Jurkat, Clone E6-1 (cell line): ENCODE data around the gene PPP1R13L.
A peak's percentile ranks its signal among the peaks of the same experiment; 100 is the strongest.
"Not testable (repeated sequence)": the region's sequence is repeated elsewhere in the genome, so short reads cannot be mapped to it uniquely, and the experiment has no call there.

Source experiments
- DNase-seq: peaks from one replicate; pipeline ENCODE4 v3.0.0-alpha.2; 2011; ENCODE audit warnings: low read depth, low spot score
- H3K4me3 ChIP-seq: 2 replicates; pipeline ENCODE4 v1.5.1; 2011; ENCODE audit warnings: mild to moderate bottlenecking, low read length, control low read depth, moderate library complexity

The PPP1R13L gene

DNA sequence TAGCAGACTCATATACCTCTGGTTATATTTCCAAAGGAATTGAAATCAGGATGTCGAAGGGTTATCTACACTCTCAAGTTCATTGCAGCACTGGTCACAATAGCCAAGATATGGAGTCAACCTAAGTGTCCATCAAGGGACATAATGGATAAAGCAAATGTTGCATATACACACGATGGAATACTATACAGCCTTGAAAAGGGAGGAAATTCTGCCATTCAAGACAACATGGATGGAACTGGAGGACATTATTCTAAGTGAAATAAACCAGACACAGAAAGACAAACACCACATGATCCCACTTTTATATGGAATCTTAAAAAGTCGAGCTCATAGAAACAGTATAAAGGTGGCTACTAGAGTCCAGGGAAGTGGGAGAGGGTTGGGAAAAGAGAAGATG is 32.5 kb upstream of the PPP1R13L start:
- DNase-seq = no peak
- H3K4me3 ChIP-seq = no peak overlapping the region

DNA sequence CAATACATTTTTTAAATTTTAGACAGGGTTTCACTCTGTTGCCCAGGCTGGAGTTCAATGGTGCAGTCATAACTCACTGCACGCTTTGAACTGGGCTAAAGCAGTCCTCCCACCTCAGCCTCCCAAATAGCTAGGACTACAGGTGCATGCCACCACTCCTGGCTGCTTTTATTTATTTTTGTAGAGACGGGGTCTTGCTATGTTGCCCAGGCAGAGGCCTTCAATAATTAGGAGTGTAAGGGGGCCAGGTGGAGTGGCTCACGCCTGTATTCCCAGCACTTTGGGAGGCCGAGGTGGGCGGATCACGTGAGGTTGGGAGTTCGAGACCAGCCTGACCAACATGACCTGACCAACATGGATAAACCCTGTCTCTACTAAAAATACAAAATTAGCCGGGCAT is 27.7 kb upstream of the PPP1R13L start:
- H3K4me3 ChIP-seq, DNase-seq: not testable (repeated sequence)

DNA sequence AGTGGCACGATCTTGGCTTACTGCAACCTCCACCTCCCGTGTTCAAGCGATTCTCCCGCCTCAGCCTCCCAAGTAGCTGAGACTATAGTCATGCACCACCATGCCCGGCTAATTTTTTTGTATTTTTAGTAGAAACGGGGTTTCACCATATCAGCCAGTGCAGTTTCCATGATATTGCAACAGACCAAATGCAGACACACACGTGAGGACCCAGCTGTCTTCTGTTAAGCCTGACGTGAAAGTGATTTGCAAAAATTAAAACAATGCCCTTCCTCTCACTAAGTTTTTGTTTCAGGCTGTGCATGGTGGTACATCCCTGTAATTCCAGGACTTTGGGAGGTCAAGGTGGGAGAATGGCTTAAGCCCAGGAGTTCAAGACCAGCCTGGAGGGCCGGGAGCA is 26.1 kb upstream of the PPP1R13L start:
- not testable (repeated sequence) for DNase-seq, H3K4me3 ChIP-seq

DNA sequence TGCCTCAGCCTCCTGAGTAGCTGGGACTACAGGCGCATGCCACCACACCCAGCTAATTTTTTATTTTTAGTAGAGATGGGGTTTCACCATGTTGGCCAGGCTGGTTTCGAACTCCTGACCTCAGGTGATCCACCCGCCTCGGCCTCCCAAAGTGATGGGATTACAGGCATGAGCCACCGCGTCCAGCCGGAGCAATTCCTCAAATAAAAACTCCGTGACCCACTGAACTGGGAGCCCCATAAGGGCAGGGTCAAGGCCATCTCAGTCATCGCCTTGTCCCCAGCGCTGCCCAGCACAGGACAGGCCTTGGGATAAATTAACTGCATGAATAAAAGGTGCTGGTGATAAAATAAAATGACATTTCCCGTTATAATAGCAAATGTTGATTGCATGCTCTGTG is 25.0 kb upstream of the PPP1R13L start:
- H3K4me3 ChIP-seq, DNase-seq: not testable (repeated sequence)

DNA sequence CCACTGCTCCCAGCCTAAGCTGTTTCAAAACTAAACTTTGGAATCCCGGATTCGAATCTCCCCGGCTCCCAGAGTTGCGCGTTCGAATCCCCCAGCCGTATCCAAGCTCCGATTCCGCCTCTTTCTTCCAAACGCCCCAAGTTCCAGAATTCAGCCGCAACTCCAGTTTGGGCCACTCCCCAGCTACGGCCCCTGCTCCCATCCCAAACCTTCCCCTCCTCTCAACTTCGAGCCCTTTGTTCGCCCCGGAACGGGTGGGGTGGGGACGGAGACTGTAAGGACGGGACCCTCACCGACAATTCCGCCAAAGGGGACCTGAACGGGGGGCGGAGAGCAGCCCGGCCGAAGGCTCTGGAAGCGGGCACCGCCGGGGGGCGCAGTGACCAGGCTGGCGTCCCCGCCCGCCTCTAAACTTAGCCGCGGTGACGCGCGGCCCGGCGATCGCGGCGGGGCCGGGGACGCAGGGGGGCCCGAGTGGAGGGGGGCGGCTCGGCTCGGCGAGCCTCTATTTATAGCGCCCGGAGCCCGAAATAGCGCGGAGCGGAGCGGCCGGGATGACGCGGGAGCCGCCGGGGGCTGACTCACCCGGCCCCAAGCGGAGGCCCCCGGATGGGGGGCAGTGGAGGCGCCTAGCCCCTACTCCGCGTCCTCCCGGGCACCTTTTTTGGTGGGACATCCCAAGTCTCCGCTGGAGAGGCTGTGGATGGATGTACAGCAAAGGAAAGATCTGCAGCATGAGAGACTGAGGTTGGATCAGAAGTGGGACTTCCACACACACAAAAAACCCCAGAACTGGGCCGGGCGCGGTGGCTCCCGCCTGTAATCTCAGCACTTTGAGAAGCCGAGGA is 23.7 kb upstream of the PPP1R13L start:
- H3K4me3 ChIP-seq = peak overlapping the region; percentile 41
- DNase-seq = no peak

DNA sequence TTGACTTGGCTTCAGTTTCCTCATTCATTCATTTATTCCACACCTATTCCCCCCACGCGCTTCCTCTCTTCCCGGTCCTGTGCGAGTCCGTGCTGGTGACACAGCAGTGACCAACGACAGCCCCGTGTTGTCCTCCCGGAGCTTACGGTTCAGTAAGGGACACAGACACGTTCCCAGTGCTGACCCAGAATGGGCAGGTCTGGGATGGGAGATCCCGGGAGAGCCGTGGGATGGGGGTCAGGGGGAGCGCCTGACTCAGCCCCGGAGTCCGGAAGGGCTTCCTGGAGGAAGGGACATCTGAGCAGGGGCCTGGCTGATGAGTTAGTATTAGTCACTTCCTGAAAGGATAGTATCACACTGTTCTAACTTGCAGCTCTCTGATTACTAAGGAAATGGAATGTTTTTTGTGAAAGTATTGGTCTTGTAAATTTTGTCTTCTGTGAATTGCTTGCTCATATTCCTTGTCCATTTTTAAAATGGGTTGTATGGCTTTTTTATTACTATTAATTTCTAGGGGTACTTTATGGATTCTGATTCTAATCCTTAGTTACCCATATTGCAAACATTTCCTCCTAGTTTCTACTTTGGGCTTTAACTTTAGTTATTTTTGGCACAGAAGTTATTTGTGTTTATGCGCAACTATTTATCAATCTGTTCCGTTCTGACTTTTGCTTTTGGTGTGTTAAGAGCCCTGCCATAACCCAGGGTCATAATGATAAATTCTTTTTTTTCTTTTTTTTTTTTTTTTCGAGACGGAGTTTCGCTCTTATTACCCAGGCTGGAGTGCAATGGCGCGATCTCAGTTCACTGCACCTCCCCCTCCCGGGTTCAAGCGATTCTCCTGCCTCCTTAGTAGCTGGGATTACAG is 19.6 kb upstream of the PPP1R13L start:
- peak overlapping the region; percentile 78 for H3K4me3 ChIP-seq
- DNase-seq = no peak

DNA sequence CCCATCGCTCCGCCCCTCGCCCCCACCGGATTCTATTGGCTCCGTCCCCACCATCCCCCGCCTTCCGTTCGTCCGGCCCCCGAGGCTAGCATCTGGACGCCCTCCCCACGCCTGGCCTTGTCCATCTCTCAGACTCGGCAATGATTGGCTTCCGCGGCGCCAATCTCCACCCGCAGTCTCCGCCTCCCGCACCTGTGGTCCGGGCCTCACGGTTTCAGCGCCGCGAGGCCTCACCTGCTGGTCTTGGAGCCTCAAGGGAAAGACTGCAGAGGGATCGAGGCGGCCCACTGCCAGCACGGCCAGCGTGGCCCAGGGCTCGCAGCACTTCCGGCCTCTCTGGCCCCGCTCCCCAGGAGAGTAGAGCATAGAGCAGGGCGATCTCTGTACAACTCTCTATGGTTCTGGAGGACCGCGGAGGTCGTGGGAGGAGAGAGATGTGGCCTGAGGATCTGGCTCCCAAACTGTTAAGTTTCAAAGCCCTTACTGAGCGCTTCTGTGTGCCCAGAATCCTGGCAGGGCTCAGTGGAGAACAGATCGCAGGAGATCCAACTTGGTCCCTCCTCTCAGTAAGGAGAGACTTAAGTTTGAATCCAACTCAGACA is 18.8 kb upstream of the PPP1R13L start, which contains the start of gene ERCC1:
Gene ERCC1 (minus strand): TSS at position 329 of the 602 bp plus-strand sequence. CDS start 543 bp downstream, outside the sequence.
- H3K4me3 ChIP-seq = peak within 1 kb of the TSS; percentile 78

DNA sequence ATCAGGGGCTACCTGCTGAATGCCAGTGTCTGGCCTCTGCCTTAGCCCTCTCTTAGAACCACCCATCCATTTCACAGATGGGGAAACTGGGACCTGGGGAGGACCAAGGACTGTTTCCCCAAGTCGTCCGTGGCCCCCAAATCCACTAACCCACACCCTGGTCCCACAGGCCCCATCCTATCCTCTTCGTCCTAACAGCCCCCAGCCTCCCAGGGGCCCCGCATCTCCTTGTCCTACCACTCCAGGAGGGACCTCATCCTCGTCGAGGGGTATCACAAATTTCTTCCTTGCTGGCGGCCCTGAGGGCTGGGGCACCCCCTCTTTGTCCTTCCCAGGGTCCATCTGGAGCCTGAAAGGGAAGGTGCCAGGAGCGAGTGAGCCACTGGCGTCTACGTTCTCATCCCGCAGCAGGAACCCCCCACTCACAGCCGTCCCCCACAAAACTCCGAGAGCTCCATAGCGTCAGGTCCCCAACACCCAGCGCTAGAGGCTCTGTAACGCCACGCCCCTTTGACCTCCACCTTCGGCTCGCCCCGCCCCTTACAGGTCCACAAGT is 18.2 kb upstream of the PPP1R13L start:
- peak overlapping the region; percentile 78 for H3K4me3 ChIP-seq
- no peak for DNase-seq

More for the DNA sequence above, 18.8 kb upstream of the PPP1R13L start, which contains the start of gene ERCC1:
- peak; percentile 62 for DNase-seq

DNA sequence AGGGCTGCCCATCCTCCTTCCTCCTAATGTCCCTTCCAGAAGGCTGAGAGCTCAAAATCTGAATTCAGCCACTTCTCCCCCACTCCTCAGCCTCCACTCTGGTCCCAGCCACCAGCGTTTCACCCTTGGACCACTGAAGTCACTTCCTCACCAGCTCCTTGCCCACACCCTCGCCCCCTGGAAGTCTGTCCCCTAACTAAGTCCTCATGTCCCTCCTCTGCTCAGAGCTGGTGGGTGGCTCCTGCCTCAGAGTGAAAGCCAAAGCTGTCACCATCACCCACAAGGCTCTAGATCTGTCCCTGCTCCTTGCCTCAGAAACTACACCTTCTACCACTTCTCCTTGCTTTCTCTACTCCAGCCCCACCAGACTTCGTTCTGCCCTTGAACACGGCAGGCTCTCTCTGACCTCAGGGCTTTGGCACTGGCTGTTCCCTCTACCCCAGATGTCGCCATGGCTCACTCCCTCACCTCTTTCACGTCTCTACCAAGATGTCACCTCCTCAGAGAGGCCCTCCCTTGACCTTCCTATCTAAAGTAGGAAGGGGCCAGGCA is 17.2 kb upstream of the PPP1R13L start:
- no peak for DNase-seq
- no peak overlapping the region for H3K4me3 ChIP-seq

DNA sequence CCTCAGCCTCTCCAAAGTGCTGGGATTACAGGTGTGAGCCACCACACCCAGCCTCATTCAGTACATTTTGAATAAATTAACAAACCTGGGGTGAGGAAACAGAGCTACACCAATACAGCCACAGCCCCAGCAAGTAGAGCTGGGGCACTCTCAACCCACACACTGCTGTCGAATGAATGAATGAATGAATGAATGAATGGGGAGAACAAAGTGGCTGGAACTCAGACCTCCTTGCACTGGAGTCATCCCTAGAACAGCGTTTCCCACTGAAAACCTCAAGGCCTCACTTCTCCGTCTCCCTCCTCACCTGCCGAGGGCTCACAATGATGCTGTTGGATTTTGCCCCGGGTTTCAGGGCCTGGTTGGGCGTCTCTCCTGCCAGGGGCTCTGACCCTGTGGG is 16.0 kb upstream of the PPP1R13L start:
- H3K4me3 ChIP-seq = no peak overlapping the region
- DNase-seq = no peak

DNA sequence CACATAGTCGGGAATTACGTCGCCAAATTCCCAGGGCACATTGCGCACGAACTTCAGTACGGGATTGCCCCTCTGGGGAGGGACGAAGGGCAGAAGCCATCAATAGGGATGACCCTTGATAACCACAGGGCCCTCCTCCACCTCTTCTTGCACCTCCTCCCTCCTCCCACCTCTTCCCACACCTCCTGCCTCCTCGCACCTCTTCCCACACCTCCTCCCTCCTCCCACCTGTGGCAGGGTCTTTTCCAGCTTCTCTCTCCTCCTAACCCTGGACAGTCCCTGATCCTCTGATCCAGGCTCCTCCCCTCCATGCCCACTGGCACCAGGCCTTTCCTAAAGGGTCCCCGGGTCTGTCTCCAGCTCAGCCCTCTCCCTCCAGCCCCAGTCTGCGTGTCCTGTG is 15.5 kb upstream of the PPP1R13L start:
- H3K4me3 ChIP-seq = no peak overlapping the region
- no peak for DNase-seq

DNA sequence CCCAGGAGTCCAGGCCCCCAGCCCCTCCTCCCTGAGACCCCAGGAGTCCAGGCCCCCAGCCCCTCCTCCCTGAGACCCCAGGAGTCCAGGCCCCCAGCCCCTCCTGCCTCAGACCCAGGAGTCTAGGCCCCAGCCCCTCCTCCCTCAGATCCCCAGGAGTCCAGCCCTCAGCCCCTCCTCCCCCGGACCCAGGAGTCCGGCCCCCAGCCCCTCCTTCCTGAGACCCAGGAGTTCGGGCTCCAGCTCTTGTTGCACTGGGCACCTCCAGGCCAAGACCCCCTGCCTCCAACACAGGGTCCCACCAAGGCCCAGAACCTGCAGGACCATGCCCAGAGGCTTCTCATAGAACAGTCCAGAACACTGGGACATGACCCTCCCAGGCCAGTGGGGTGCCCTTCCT is 15.0 kb upstream of the PPP1R13L start:
- DNase-seq = no peak
- no peak overlapping the region for H3K4me3 ChIP-seq

DNA sequence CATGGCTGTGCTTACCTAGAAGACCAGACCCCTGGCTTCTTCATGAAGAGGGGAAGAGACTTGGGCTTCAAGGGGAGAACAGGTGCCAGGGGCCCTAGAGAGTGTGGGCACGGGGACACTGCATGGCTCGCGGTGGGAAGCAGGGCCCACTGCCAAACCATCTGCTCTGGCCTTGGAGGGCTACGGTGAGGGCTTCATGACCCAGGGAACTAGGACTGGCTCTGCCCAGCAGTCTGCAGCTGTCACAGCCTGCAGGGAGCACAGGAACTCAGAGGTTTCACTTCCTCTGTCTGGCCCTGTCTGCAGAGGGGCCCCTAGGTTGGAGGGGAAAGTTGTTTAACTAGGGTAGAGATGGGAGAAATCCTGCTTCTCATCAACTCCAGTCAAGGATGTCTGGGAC is 14.5 kb upstream of the PPP1R13L start:
- peak; percentile 37 for DNase-seq
- H3K4me3 ChIP-seq = peak overlapping the region; percentile 36

DNA sequence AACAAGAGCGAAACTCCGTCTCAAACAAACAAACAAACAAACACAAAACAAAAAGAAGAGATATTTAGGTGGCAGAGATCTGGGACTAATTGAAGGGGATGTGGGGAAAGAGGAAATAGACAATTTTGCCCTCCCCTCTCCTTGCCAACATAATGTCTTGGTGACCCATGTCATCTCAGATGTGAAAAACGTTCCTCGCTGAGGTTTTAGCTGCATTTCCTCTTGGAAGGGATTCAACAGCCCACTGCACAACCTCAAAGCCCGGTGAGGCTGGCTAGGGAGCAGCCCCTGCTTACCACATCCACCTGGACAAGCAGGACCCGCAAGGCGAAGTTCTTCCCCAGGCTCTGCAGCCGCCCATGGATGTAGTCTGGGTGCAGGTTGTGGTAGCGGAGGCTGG is 13.9 kb upstream of the PPP1R13L start:
- H3K4me3 ChIP-seq = peak overlapping the region; percentile 36

DNA sequence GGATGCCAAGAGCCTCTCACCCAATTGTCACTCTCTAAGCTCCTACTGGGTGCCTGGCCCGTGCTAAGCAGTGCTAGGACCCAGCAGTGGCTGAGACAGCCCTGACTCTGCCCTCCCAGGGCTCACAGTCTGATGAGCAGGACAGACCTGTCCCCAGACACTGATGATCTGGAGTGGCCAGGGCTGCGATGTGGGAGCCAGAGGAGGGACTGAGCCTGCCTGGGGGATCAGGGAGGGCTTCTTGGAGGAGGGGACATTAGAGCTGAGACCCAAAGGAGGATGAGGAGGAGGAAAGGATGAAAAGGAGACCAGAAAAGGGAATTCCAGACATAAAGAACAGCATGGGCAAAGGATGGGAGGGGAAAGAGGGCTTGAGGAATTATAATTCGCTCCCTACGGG is 12.3 kb upstream of the PPP1R13L start:
- no peak overlapping the region for H3K4me3 ChIP-seq
- DNase-seq = no peak

More for the DNA sequence above, 13.9 kb upstream of the PPP1R13L start:
- peak; percentile 45 for DNase-seq

DNA sequence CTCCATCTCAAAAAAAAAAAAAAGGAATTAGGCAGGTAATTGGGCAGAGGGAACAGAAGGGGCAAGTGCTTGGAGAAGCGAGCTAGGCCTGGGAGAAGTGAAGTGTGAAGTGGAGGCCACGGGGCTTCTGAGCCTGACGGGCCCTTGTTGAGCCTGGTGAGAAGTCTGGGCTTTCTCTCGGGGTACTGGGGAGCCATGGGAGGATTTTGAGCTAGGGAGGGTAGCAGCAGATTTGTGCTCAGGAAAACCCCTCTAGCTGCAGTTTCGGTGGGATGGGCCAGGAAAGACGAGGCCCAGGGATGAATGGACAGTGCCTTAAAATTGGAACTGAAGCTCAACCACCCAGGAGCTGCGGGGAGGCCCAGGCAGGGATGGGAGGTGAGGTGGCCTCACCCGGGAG is 9.6 kb upstream of the PPP1R13L start:
- no peak for DNase-seq
- no peak overlapping the region for H3K4me3 ChIP-seq

DNA sequence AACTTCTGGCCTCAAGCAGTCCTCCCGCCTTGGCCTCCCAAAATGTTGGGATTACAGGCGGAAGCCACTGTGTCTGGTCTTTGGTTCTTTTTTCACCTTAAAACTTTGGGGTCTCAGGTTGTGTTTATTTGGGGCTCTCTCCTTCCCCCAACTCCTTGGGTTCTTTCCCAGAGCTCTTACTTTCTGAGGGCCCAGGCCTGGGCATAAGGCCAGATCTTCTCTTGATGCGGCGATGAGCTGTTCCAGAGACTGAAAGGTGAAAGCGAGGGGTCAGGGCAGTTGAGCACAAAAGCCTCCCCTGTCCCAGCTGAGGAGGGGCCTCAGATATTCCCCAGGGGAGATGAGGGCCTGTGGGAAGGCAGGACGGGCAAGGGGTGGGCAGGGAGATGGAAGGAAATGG is 8.6 kb upstream of the PPP1R13L start:
- no peak overlapping the region for H3K4me3 ChIP-seq
- DNase-seq = no peak

DNA sequence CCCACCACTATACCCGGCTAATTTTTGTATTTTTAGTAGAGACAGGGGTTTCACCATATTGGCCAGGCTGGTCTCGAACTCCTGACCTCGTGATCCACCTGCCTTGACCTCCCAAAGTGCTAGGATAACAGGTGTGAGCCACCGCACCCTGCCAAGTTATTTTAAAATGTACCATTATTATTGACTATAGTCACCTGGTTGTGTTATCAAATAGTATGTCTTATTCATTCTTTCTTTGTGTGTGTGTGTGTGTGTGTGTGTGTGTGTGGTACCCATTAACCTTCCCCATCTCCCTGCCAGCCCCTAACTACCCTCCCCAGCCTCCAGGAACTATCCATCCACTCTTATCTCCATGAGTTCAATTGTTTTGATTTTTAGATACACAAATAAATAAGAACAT is 5.5 kb upstream of the PPP1R13L start:
- not testable (repeated sequence) for DNase-seq, H3K4me3 ChIP-seq

DNA sequence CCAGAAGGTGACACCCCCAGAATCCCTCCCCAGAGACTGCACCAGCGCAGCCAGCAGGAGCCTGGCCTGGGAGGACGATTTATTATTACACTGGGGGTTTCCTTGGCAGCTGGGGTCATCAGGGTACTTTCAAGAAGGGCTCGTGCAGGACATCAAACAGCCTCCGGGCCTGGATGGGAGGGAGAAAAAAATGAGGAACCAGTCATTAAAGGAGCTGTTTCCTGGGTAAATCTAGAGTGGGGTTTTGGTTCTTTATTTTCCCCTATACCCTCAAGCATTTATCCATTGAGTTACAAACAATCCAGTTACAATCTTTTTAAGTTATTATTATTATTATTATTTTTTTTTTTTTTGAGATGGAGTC is 4.7 kb upstream of the PPP1R13L start:
- no peak overlapping the region for H3K4me3 ChIP-seq

More for the DNA sequence above, 4.7 kb upstream of the PPP1R13L start:
- no peak for DNase-seq
